Cardiac fibroblast (primary cell): ENCODE data around the gene SETD7.

ENCODE experiments used
- DNase-seq, 2 donors: peaks; one replicate each; pipeline versions ENCODE4 v3.0.0 to v3.0.0-alpha.2; 2010; ENCODE audit warnings: low read depth in 2 of 2
- H3K4me3 ChIP-seq, 2 donors: replicated peaks in 1 of 2; 1 replicate in 1 of 2; 2 replicates in 1 of 2; pipeline ENCODE4 v1.5.1; 2011; ENCODE audit warnings: low read depth in 2 of 2, low read length in 2 of 2, mild to moderate bottlenecking in 2 of 2, moderate library complexity in 1 of 2
- CTCF ChIP-seq: IDR thresholded peaks from one replicate; pipeline ENCODE4 v1.5.1; 2011; ENCODE audit warnings: low read depth, mild to moderate bottlenecking, low read length, inconsistent platforms

The SETD7 gene

GRCh38 chr4:139587446-139587845 is 31.4 kb upstream of the SETD7 start:
- no peak for DNase-seq
- no peak for TF ChIP-seq CTCF
- no peak overlapping the region for H3K4me3 ChIP-seq

- no peak for TF ChIP-seq CTCF
- no peak overlapping the region for H3K4me3 ChIP-seq
- no peak for DNase-seq
These were observed 29.5 kb upstream of the SETD7 start for GRCh38 chr4:139585473-139585872.

- peak in 1 of 2 donors; percentile 50 for DNase-seq
- no peak for TF ChIP-seq CTCF
- H3K4me3 ChIP-seq, result no peak overlapping the region
These were observed 28.8 kb upstream of the SETD7 start for GRCh38 chr4:139584784-139585183.

- no peak overlapping the region for H3K4me3 ChIP-seq
- TF ChIP-seq CTCF, result no peak
- no peak for DNase-seq
These were observed 28.0 kb upstream of the SETD7 start for GRCh38 chr4:139584013-139584412.

GRCh38 chr4:139582044-139582443 is 26.0 kb upstream of the SETD7 start:
- peak; percentile 7 for TF ChIP-seq CTCF
- DNase-seq, result peak in 1 of 2 donors; percentile 44

GRCh38 chr4:139581096-139581495 is 25.1 kb upstream of the SETD7 start:
- DNase-seq, result no peak
- no peak for TF ChIP-seq CTCF
- H3K4me3 ChIP-seq, result no peak overlapping the region

More at GRCh38 chr4:139582044-139582443, 26.0 kb upstream of the SETD7 start:
- no peak overlapping the region for H3K4me3 ChIP-seq

- TF ChIP-seq CTCF, result no peak
- H3K4me3 ChIP-seq, result no peak overlapping the region
- no peak for DNase-seq
These were observed 20.2 kb upstream of the SETD7 start for GRCh38 chr4:139576219-139576618.
